HG02588 (cell line): ENCODE results near the gene PLCG2.
"Not testable (repeated sequence)": the region's sequence is repeated elsewhere in the genome, so short reads cannot be mapped to it uniquely, and the experiment has no call there.

ENCODE experiments used
- ATAC-seq: cut with Tn5 transposase; IDR thresholded peaks from one replicate; pipeline ENCODE4 v1.9.1; 2021; ENCODE audit warnings: mild to moderate bottlenecking, moderate library complexity; ENCODE audit not compliant: unreplicated experiment

Gene PLCG2

GRCh38 chr16:81987121-81987520 is 208.0 kb downstream of the PLCG2 start:
- no peak for ATAC-seq

- no peak for ATAC-seq
Measured at GRCh38 chr16:81987706-81988105, 208.6 kb downstream of the PLCG2 start.

GRCh38 chr16:81992859-81993258 is 213.8 kb downstream of the PLCG2 start:
- ATAC-seq = no peak

GRCh38 chr16:81994485-81994884 is 215.4 kb downstream of the PLCG2 start:
- ATAC-seq = no peak

GRCh38 chr16:81995651-81996050 is 216.6 kb downstream of the PLCG2 start:
- no peak for ATAC-seq

- no peak for ATAC-seq
Measured at GRCh38 chr16:81996664-81997509, 217.8 kb downstream of the PLCG2 start.

GRCh38 chr16:81997738-81998137 is 218.6 kb downstream of the PLCG2 start:
- no peak for ATAC-seq

- no peak for ATAC-seq
Measured at GRCh38 chr16:82002831-82003230, 223.7 kb downstream of the PLCG2 start.

GRCh38 chr16:82004601-82005000 is 225.5 kb downstream of the PLCG2 start:
- ATAC-seq = no peak

- ATAC-seq = no peak
Measured at GRCh38 chr16:82005027-82005830, 226.1 kb downstream of the PLCG2 start.

GRCh38 chr16:82006036-82006435 is 226.9 kb downstream of the PLCG2 start:
- ATAC-seq = no peak

GRCh38 chr16:82007189-82007588 is 228.1 kb downstream of the PLCG2 start:
- ATAC-seq = no peak

GRCh38 chr16:82008957-82009592 is 230.0 kb downstream of the PLCG2 start:
- no peak for ATAC-seq

- ATAC-seq = not testable (repeated sequence)
Measured at GRCh38 chr16:82009789-82010188, 230.7 kb downstream of the PLCG2 start.

- ATAC-seq = no peak
Measured at GRCh38 chr16:82010649-82011048, 231.6 kb downstream of the PLCG2 start.

- peak; percentile 88 for ATAC-seq
Measured at GRCh38 chr16:82011199-82011641, 232.1 kb downstream of the PLCG2 start, which contains the start of gene SDR42E1. TSS of gene SDR42E1 (minus strand) at chr16:82011470. CDS start at chr16:82000858, 10,612 bp downstream.
